ENCODE data around the gene PTPN3. TPM values are rescaled to one million over a fixed set of nuclear protein-coding genes. Genes with fewer than 3 reads are reported as not detected.
"Not testable (repeated sequence)": the region's sequence is repeated elsewhere in the genome, so short reads cannot be mapped to it uniquely, and the experiment has no call there.

The PTPN3 gene
- total RNA-seq, 2 donors from 2014 or later: 16.9 to 20.3 TPM

DNA sequence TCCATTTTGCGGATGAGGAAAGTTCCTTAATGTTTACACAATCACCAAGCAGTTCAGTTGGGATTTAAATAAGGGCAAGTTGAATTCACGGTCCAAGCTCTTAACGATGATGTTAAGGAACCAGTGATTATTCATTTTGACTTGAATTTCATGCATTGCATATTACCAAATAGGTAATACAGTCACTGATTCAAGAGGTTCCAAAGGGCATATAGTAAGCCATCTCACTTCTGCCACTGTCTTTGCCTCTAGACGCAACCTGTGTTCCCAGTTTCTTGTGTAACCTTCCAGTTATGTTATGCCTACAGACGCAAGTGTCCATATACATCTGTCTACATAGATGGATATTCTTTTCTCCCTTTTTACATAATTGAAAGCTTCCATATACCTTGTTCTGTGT is 137.3 kb downstream of the PTPN3 start:
- DNase-seq (ENCODE audit: low spot score): no peak
- TF ChIP-seq, protein P1, sequence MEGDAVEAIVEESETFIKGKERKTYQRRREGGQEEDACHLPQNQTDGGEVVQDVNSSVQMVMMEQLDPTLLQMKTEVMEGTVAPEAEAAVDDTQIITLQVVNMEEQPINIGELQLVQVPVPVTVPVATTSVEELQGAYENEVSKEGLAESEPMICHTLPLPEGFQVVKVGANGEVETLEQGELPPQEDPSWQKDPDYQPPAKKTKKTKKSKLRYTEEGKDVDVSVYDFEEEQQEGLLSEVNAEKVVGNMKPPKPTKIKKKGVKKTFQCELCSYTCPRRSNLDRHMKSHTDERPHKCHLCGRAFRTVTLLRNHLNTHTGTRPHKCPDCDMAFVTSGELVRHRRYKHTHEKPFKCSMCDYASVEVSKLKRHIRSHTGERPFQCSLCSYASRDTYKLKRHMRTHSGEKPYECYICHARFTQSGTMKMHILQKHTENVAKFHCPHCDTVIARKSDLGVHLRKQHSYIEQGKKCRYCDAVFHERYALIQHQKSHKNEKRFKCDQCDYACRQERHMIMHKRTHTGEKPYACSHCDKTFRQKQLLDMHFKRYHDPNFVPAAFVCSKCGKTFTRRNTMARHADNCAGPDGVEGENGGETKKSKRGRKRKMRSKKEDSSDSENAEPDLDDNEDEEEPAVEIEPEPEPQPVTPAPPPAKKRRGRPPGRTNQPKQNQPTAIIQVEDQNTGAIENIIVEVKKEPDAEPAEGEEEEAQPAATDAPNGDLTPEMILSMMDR (IDR thresholded peaks at IDR 0.05): no peak
- Histone ChIP-seq H3K27ac (no peak overlapping the region), H3K4me3 (no peak overlapping the region), H3K4me1 (ENCODE audit: control insufficient read depth in 1 of 2, low read depth in 2 of 2) (no peaks in the 10 kb centered on the region), H3K27me3 (replicated peaks; ENCODE audit: insufficient read depth) (no peaks in the 10 kb centered on the region), H3K9me3 (no peaks in the 10 kb centered on the region), H3K36me3 (no peaks in the 10 kb centered on the region)
- no peak for ATAC-seq (ENCODE audit: insufficient number of reproducible peaks, low FRiP score, low read depth)

DNA sequence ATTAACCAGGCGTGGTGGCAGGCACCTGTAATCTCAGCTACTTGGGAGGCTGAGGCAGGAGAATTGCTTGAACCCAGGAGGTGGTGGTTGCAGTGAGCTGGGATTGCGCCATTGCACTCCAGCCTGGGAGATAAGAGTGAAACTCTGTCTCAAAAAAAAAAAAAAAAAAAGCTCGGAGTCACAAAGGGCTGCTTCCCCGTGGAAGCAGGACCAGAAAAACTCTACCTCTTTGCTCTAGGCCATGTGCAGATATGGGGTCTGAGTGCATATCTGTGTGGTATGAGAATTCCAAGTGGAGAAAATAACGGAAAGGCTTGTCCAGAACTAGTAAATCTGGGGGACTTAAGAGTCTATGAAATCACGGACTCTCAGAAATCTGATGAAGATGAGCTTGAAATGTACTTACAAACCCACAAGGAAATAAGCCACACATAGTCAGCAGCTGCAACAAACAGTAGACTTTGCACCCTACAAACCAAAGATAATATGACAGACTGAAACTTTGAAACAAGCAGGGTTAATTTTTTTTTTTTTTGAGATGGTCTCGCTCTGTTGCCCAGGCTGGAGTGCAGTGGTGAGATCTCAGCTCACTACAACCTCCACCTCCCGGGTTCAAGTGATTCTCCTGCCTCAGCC is 139.0 kb downstream of the PTPN3 start:
- H3K36me3 ChIP-seq; H3K4me1 ChIP-seq (ENCODE audit: control insufficient read depth in 1 of 2, low read depth in 2 of 2); DNase-seq (ENCODE audit: low spot score); H3K4me3 ChIP-seq; H3K9me3 ChIP-seq; ATAC-seq (ENCODE audit: insufficient number of reproducible peaks, low FRiP score, low read depth); H3K27me3 ChIP-seq (replicated peaks; ENCODE audit: insufficient read depth); H3K27ac ChIP-seq: not testable (repeated sequence)

DNA sequence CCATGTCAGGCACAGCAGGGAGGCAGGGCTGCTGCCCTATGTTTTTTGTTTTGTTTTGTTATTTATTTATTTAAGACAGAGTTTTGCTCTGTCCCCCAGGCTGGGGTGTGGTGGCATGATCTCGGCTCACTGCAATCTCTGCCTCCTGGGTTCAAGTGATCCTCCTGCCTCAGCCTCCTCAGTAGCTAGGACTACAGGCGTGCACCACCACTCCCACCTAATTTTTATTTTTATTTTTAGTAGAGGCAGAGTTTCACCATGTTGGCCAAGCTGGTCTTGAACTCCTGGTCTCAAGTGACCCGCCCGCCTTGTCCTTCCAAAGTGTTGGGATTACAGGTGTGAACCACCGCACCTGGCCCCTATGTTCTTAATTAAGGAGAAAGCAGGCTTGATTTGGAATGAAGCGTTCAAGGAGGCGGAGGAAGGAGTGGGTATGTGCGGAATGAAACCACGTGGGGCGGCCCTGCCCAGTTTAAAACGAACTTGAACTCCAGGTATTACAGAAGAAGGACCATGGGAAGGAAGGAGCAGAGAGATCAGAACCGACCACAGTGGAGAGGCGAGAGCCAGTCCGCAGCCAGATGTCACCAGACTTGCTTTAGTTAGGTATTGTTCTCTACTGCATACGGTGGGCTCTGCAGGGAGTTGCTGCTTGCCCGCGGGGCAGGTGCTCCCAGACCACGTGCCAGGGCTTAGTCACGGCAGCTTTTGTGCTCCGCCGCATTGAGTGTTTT is 142.4 kb downstream of the PTPN3 start:
- no peak for DNase-seq (ENCODE audit: low spot score)
- no peaks in the 10 kb centered on the region for H3K9me3 ChIP-seq
- no peaks in the 10 kb centered on the region for H3K27me3 ChIP-seq (replicated peaks; ENCODE audit: insufficient read depth)
- H3K36me3 ChIP-seq: no peaks in the 10 kb centered on the region
- no peaks in the 10 kb centered on the region for H3K4me1 ChIP-seq (ENCODE audit: control insufficient read depth in 1 of 2, low read depth in 2 of 2)
- TF ChIP-seq, protein P1 (IDR thresholded peaks at IDR 0.05): no peak
- ATAC-seq (ENCODE audit: insufficient number of reproducible peaks, low FRiP score, low read depth): no peak
- no peak overlapping the region for H3K27ac ChIP-seq
- no peak overlapping the region for H3K4me3 ChIP-seq

DNA sequence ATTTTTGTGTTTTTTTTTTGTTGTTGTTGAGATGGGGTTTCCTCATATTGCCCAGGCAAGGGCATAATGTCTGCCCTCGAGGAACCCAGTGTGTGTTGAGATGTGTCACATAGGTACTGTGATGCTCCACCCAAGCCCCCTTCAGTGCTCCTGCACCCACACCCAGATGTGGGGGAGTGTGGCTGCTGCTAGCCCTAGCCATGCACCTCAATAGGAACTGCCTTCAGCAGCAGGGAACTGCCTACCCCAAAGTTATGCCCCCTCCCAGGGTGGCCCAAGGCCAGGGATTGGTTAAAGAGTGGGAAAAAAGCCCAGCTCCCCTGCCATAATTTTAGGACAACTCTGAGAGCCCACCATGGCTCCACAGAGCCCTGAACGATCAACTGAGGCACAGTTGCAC is 143.9 kb downstream of the PTPN3 start:
- H3K36me3 ChIP-seq: no peaks in the 10 kb centered on the region
- no peak for ATAC-seq (ENCODE audit: insufficient number of reproducible peaks, low FRiP score, low read depth)
- TF ChIP-seq, protein P1 (IDR thresholded peaks at IDR 0.05): no peak
- no peaks in the 10 kb centered on the region for H3K4me1 ChIP-seq (ENCODE audit: control insufficient read depth in 1 of 2, low read depth in 2 of 2)
- H3K9me3 ChIP-seq: no peaks in the 10 kb centered on the region
- H3K4me3 ChIP-seq: no peak overlapping the region
- H3K27me3 ChIP-seq (replicated peaks; ENCODE audit: insufficient read depth): no peaks in the 10 kb centered on the region
- H3K27ac ChIP-seq: no peak overlapping the region
- DNase-seq (ENCODE audit: low spot score): no peak

DNA sequence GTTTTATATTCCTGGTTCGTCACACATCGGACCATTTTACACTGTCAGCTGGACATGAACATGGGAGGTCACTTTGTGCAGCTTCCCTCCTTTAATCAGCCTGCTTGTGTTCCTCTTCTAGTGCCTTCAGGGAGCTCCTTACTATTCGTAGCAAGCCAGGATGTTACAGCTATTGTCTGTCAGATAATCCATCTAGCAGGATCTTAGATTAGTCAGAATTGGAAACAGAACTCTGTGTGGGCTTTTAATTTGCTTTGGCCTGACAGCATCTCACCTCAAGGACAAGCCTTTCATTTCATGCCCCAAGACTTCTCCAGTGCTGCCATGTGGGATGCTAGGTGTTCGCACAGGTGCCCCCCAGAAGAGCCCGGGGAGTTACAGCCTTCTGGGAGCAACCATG is 147.1 kb downstream of the PTPN3 start:
- no peaks in the 10 kb centered on the region for H3K9me3 ChIP-seq
- no peak overlapping the region for H3K27ac ChIP-seq
- ATAC-seq (ENCODE audit: insufficient number of reproducible peaks, low FRiP score, low read depth) (no peak), DNase-seq (ENCODE audit: low spot score) (no peak)
- H3K4me1 ChIP-seq (ENCODE audit: control insufficient read depth in 1 of 2, low read depth in 2 of 2): no peaks in the 10 kb centered on the region
- TF ChIP-seq, protein P1 (IDR thresholded peaks at IDR 0.05): no peak
- no peaks in the 10 kb centered on the region for H3K27me3 ChIP-seq (replicated peaks; ENCODE audit: insufficient read depth)
- H3K4me3 ChIP-seq: no peak overlapping the region
- H3K36me3 ChIP-seq: no peaks in the 10 kb centered on the region
